Osteocyte (in vitro differentiated cells): Measurements from ENCODE around the gene HAS3. TPM values are rescaled to one million over a fixed set of nuclear protein-coding genes. Genes with fewer than 3 reads are reported as not detected.

Source experiments
- DNase-seq: peaks from one replicate; pipeline ENCODE4 v3.0.0; 2021; ENCODE audit warnings: mixed read lengths; ENCODE audit not compliant: unreplicated experiment; ENCODE audit errors: extremely low spot score
- H3K27ac Mint-ChIP-seq: one replicate; pipeline ENCODE4 v1.8.0; 2021; ENCODE audit warnings: mild to moderate bottlenecking, mixed read lengths; ENCODE audit not compliant: unreplicated experiment
- H3K27me3 Mint-ChIP-seq: one replicate; pipeline ENCODE4 v1.8.0; 2021; ENCODE audit warnings: mixed read lengths; ENCODE audit not compliant: unreplicated experiment
- H3K36me3 Mint-ChIP-seq: one replicate; pipeline ENCODE4 v1.8.0; 2021; ENCODE audit warnings: mixed read lengths; ENCODE audit not compliant: unreplicated experiment
- H3K4me1 Mint-ChIP-seq: one replicate; pipeline ENCODE4 v1.8.0; 2021; ENCODE audit warnings: mixed read lengths; ENCODE audit not compliant: unreplicated experiment
- H3K4me3 Mint-ChIP-seq: one replicate; pipeline ENCODE4 v1.8.0; 2021; ENCODE audit warnings: mild to moderate bottlenecking, moderate library complexity, mixed read lengths; ENCODE audit not compliant: unreplicated experiment
- H3K9me3 Mint-ChIP-seq: one replicate; pipeline ENCODE4 v1.8.0; 2021; ENCODE audit warnings: mixed read lengths; ENCODE audit not compliant: unreplicated experiment
- CTCF ChIP-seq: fragments of 200-600 bp; sonication (generic); IDR thresholded peaks from 2 replicates; pipeline ENCODE4 v1.5.0; 2021; ENCODE audit warnings: antibody characterized with exemption, mild to moderate bottlenecking, moderate library complexity
- total RNA-seq: library from RNA; stranded (reverse); gene quantifications from 2 replicates; pipeline ENCODE4 v1.2.1, GENCODE V29; 2021

HAS3 gene
- total RNA-seq, 1 donor from 2014 or later = 1.6 TPM

DNA sequence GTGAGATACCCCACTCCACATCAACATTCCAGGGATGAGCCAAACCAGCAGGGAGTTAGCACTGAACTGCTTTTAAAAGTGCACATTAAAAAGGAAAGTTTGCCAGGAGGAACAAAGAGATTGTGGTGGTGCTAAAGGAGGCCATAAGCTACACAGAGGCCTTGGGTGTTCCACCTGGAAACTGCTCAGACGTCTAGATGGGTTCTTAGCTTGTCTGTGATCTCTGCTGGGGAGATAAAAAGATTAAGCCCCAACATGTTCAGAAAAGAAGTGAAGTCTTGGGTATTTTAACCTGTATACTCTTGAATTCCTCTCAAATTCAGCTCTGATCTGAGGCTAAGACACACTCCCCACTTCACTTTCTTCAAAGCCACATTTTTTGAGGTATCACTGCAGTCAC lies 10.4 kb downstream of the HAS3 start:
- Mint-ChIP-seq H3K9me3 (no peaks in the 10 kb centered on the region), H3K4me3 (no peak overlapping the region), H3K4me1 (no peaks in the 10 kb centered on the region), H3K27ac (no peak overlapping the region), H3K27me3 (no peaks in the 10 kb centered on the region), H3K36me3 (peaks cover 26% of the 10 kb centered on the region)
- DNase-seq = no peak
- TF ChIP-seq CTCF = no peak

- Mint-ChIP-seq H3K27me3 (no peaks in the 10 kb centered on the region), H3K4me1 (no peaks in the 10 kb centered on the region), H3K4me3 (no peak overlapping the region), H3K36me3 (peaks cover 31% of the 10 kb centered on the region), H3K9me3 (no peaks in the 10 kb centered on the region), H3K27ac (no peak overlapping the region)
- TF ChIP-seq CTCF = no peak
- no peak for DNase-seq
Measured at GRCh38 chr16:69116256-69116875, 10.9 kb downstream of the HAS3 start.

DNA sequence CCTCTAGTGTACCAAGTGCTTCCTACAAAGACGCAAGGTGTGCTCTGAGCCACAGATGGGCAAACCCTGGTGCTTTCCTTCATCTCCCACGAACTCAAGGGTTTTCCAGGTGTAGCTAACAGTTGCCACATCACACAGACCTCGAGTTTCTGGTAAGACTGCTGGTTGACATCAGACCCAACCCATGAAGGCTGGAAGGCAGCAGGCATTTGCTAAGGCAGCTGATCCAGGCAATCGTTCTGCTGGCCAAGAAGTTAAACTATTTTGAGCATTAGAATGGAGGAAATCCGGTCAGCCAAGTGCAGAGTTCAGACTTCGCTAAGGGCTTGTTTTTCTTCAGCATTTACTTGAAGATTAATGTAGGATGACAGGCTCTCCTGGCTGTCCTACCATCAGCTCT lies 11.5 kb downstream of the HAS3 start:
- Mint-ChIP-seq H3K36me3 (peaks cover 31% of the 10 kb centered on the region), H3K27me3 (no peaks in the 10 kb centered on the region), H3K4me3 (no peak overlapping the region), H3K4me1 (no peaks in the 10 kb centered on the region), H3K27ac (no peak overlapping the region), H3K9me3 (no peaks in the 10 kb centered on the region)
- DNase-seq = no peak
- no peak for TF ChIP-seq CTCF

DNA sequence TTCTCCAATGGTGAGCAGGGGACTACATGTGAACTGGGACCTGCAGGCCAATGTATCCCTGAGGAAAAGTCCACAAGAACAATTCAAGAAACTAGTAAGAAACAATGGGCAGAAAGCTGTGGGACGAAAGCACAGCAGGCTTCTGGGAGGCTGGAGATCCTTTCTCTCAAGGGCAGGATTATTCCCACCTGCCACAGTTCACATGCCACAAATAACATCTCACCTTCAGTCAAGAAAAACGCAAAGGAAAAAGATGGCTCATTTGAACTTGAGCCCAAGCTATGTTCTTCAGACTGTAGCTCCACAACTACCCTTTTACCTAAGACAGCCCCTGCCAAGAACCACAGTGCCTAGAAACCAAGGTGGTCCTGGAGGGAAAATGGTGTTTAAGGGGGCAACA lies 13.0 kb downstream of the HAS3 start:
- Mint-ChIP-seq H3K4me3 (no peak overlapping the region), H3K27me3 (no peaks in the 10 kb centered on the region), H3K27ac (no peak overlapping the region), H3K9me3 (no peaks in the 10 kb centered on the region), H3K36me3 (peaks cover 31% of the 10 kb centered on the region), H3K4me1 (no peaks in the 10 kb centered on the region)
- TF ChIP-seq CTCF = no peak
- no peak for DNase-seq

DNA sequence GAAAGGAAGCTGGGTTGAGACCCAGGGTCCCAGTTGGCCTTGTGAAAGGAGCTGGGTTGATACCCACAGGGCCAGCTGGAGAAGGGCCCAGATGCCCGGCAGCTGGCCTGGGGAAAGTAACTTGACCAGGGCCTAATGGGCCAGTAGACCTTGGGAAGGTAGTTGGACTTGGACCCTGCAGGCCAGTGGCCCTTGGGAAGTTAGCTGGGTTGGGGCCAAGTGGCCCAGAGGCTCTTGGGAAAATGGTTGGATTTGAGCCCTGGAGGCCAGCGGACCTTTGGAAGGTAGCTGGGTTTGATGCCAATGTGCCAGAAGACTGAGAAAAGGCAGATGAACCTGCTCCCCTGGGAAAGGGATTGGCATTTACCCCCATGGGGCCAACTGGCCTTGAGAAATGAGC lies 13.5 kb downstream of the HAS3 start:
- no peak overlapping the region for H3K27ac Mint-ChIP-seq
- H3K4me1 Mint-ChIP-seq = no peaks in the 10 kb centered on the region
- H3K9me3 Mint-ChIP-seq = no peaks in the 10 kb centered on the region
- H3K4me3 Mint-ChIP-seq = no peak overlapping the region
- H3K36me3 Mint-ChIP-seq = peaks cover 31% of the 10 kb centered on the region
- no peak for TF ChIP-seq CTCF
- H3K27me3 Mint-ChIP-seq = no peaks in the 10 kb centered on the region
- DNase-seq = no peak
